ENCODE data around the gene NPBWR2. TPM values are rescaled to one million over a fixed set of nuclear protein-coding genes. Genes with fewer than 3 reads are reported as not detected.

NPBWR2 gene
- total RNA-seq, 4 donors from 2014 or later, result not detected

DNA sequence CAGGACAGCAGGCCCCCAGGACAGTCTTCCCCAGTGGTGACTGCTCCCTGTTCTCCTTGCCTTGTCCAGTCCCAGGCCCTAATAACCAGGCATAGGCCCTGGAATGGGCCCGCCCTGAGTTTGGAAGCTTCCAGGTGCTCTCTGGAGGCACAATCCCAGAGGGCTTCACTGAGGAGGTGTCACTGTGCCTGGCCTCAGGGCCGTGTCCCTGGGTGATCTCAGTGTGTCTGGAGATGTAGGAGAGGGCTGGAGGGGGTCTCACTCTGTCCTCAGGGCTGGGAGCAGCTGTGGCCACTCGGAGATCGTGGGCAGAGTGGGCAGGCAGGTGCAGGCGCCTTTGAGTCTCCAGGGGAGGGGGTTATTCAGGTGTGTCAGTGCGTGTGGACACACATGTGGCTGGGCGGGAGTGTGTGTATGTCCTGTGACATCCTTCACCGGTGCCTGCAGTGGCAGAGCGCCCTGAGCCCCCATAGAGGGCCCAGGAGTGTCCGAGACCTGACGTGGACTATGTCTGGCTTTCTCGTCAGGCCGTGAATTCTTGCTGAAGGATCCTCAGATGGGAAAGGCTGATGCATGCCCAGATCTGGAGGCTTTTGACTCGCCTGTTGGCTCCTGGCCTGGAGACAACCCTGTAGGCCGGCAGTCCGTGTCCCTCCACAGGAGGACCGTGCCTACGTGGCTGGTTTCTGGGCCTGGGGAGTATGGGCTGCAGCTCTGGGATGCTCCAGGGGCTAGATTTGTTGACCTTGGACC, 5.5 kb upstream of the NPBWR2 start:
- H3K4me1 ChIP-seq, result no peaks in the 10 kb centered on the region
- no peak overlapping the region for H3K4me3 ChIP-seq
- H3K27me3 ChIP-seq, result no peaks in the 10 kb centered on the region
- H3K9me3 ChIP-seq, result no peaks in the 10 kb centered on the region
- DNase-seq, result no peak
- H3K36me3 ChIP-seq, result no peaks in the 10 kb centered on the region
- H3K27ac ChIP-seq, result no peak overlapping the region
- TF ChIP-seq CTCF (IDR thresholded peaks at IDR 0.05) (no peak), POLR2A (IDR thresholded peaks at IDR 0.05) (no peak)
- intact Hi-C loops (cut with DNase I; ENCODE audit: low total_unique reads), result no loop called here

- H3K4me3 ChIP-seq, result no peak overlapping the region
- H3K9me3 ChIP-seq, result no peaks in the 10 kb centered on the region
- no peak for DNase-seq
- H3K27ac ChIP-seq, result no peak overlapping the region
- no peak for TF ChIP-seq CTCF (IDR thresholded peaks at IDR 0.05)
- TF ChIP-seq POLR2A (IDR thresholded peaks at IDR 0.05), result no peak
- H3K27me3 ChIP-seq, result no peaks in the 10 kb centered on the region
- intact Hi-C loops (cut with DNase I; ENCODE audit: low total_unique reads), result no loop called here
- no peaks in the 10 kb centered on the region for H3K36me3 ChIP-seq
- H3K4me1 ChIP-seq, result no peaks in the 10 kb centered on the region
These were observed 4.7 kb upstream of the NPBWR2 start for GRCh38 chr20:64111841-64112641.

DNA sequence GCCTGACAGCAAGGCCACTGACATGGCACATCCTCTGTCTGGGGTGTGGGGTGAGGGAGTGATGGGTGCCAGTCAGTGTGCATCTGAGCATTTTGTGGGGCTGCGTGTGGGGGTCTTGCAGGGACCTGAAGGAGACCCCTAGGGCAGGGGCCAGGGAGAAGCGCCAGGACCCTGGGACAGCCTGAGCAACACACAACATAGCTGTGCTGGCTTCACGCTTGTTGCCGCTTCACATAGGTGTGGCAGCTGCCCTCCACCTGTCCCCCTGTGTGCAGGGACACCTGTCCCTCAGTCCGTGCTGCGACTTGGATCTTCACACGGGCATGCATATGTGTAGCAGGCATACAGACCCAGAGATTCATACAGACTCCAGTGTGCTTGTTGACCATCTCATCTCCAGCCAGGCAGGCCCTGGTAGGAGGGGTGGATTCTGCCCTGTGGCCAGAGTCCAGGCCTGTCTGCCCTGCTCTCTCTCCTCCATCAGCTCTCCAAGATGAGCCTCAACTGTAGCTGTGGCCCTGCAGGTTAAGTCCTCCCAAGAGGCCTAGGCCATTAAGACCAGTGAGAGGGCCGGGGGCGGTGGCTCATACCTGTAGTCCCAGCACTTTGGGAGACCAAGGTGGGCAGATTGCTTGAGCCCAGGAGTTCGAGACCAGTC, 3.2 kb upstream of the NPBWR2 start:
- TF ChIP-seq CTCF (IDR thresholded peaks at IDR 0.05), result no peak
- no peak for TF ChIP-seq POLR2A (IDR thresholded peaks at IDR 0.05)
- DNase-seq, result no peak
- Histone ChIP-seq H3K4me3 (no peak overlapping the region), H3K9me3 (no peaks in the 10 kb centered on the region), H3K36me3 (no peaks in the 10 kb centered on the region), H3K4me1 (no peaks in the 10 kb centered on the region), H3K27me3 (no peaks in the 10 kb centered on the region), H3K27ac (no peak overlapping the region)
- intact Hi-C loops (cut with DNase I; ENCODE audit: low total_unique reads), result no loop called here

DNA sequence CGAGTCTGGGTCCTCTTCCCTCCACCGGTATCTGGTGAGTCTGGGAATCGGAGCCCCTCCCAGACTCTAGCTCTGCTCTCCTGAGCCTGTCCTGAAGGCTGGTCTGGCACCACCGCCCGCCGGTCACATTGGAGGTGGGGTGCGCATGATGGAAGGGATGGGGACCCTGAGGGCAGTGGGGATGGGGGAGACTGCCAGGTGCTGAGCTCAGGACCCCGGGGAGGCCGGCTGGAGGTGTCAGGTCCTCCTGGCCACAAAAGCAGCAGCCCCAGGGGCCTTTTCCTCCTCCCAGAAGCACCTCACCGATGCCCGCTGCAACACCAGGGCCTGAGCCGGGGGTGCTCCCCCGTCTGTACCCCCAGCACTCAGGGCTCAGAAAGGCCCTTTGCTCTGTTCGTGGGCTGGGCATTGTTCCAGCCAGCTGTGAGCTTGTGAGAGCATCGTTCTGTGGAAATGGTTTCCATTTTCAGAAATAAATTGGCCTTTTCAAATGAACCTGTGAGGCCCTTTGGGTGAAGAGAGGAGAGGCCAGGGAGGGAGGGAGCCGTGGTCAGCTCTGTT, 2.5 kb upstream of the NPBWR2 start:
- TF ChIP-seq CTCF (IDR thresholded peaks at IDR 0.05) (no peak), POLR2A (IDR thresholded peaks at IDR 0.05) (no peak)
- H3K9me3 ChIP-seq, result no peaks in the 10 kb centered on the region
- DNase-seq, result no peak
- intact Hi-C loops (cut with DNase I; ENCODE audit: low total_unique reads), result no loop called here
- no peaks in the 10 kb centered on the region for H3K36me3 ChIP-seq
- H3K27me3 ChIP-seq, result no peaks in the 10 kb centered on the region
- no peak overlapping the region for H3K4me3 ChIP-seq
- no peak overlapping the region for H3K27ac ChIP-seq
- H3K4me1 ChIP-seq, result no peaks in the 10 kb centered on the region
